H1 (cell line): Measurements from ENCODE around the gene GPR162. TPM values are rescaled to one million over a fixed set of nuclear protein-coding genes. Genes with fewer than 3 reads are reported as not detected.

Experiments
- CTCF ChIA-PET: fragments of 300-600 bp; sonication (Branson Sonifier 250); formaldehyde crosslinking; loops from one replicate; lab custom pipeline; 2021; ENCODE audit not compliant: partially characterized antibody; lab: Charles Lee
- POLR2A ChIA-PET: fragments of 300-600 bp; sonication (Branson Sonifier 250); formaldehyde crosslinking; loops from one replicate; lab custom pipeline; 2021; ENCODE audit warnings: inconsistent platforms; ENCODE audit not compliant: partially characterized antibody; lab: Charles Lee
- DNase-seq, 2 experiments: peaks; one replicate each; pipeline versions ENCODE4 v3.0.0 to v3.0.0-alpha.2; 2010 to 2022; ENCODE audit warnings: low spot score in 2 of 2, low read depth in 1 of 2, mixed read lengths in 1 of 2
- FAIRE-seq: peaks from 2 replicates; lab custom pipeline; 2011; peaks lifted over from hg19 to GRCh38; lab: Jason Lieb, UNC
- H2AFZ ChIP-seq: 2 replicates; pipeline ENCODE4 v1.8.1; 2012; ENCODE audit warnings: low read length, inconsistent platforms
- H2AK5ac ChIP-seq: 2 replicates; pipeline ENCODE4 v1.6.1; 2013; ENCODE audit warnings: low read depth, low read length
- H2BK120ac ChIP-seq: replicated peaks from 2 replicates; pipeline ENCODE3; 2013; ENCODE audit warnings: low read depth, low read length, inconsistent platforms
- H2BK12ac ChIP-seq: 2 replicates; pipeline ENCODE4 v1.6.1; 2013; ENCODE audit warnings: low read depth, low read length
- H2BK15ac ChIP-seq: 2 replicates; pipeline ENCODE4 v1.6.1; 2013; ENCODE audit warnings: low read length
- H2BK20ac ChIP-seq: 2 replicates; pipeline ENCODE4 v1.6.1; 2013; ENCODE audit warnings: low read length
- H2BK5ac ChIP-seq: 2 replicates; pipeline ENCODE4 v1.6.1; 2013; ENCODE audit warnings: low read depth, low read length
- H3K14ac ChIP-seq: 2 replicates; pipeline ENCODE4 v1.6.1; 2013; ENCODE audit warnings: inconsistent platforms; ENCODE audit not compliant: insufficient read length
- H3K18ac ChIP-seq: 2 replicates; pipeline ENCODE4 v1.6.1; 2013; ENCODE audit warnings: low read length; ENCODE audit errors: extremely low read depth
- H3K23ac ChIP-seq: 2 replicates; pipeline ENCODE4 v1.6.1; 2013; ENCODE audit warnings: inconsistent platforms; ENCODE audit not compliant: insufficient read length
- H3K23me2 ChIP-seq: 2 replicates; pipeline ENCODE4 v1.6.1; 2013; ENCODE audit warnings: low read depth, low read length
- H3K27ac ChIP-seq: 2 replicates; pipeline ENCODE4 v1.6.1; 2011; ENCODE audit warnings: low read depth, low read length, inconsistent platforms
- H3K27me3 ChIP-seq, 4 experiments: replicated peaks in 1 of 4; 1 replicate in 1 of 4; 2 replicates in 3 of 4; pipeline versions ENCODE4 v1.6.1 to v1.8.1; 2011 to 2013; ENCODE audit warnings: low read length in 3 of 4, mild to moderate bottlenecking in 3 of 4, inconsistent platforms in 2 of 4, mixed read lengths in 2 of 4, moderate library complexity in 1 of 4; ENCODE audit not compliant: control insufficient read depth in 3 of 4, insufficient read depth in 3 of 4; ENCODE audit errors: extremely low read depth in 1 of 4
- H3K36me3 ChIP-seq, 4 experiments: 2 replicates each; pipeline versions ENCODE4 v1.6.1 to v1.8.1; 2011 to 2013; ENCODE audit warnings: mild to moderate bottlenecking in 4 of 4, low read length in 3 of 4, moderate library complexity in 2 of 4, control low read depth in 1 of 4, inconsistent platforms in 1 of 4; ENCODE audit not compliant: insufficient read depth in 4 of 4, control insufficient read depth in 2 of 4
- H3K4ac ChIP-seq: replicated peaks from 2 replicates; pipeline ENCODE3; 2013; ENCODE audit warnings: low read length, low read depth, mixed read lengths, inconsistent platforms; ENCODE audit not compliant: insufficient read length
- H3K4me1 ChIP-seq, 4 experiments: replicated peaks in 1 of 4; 1 replicate in 1 of 4; 2 replicates in 3 of 4; pipeline versions ENCODE4 v1.6.1 to v1.8.1; 2011 to 2013; ENCODE audit warnings: low read length in 3 of 4, inconsistent platforms in 2 of 4, mixed read lengths in 1 of 4; ENCODE audit not compliant: insufficient read depth in 4 of 4, control insufficient read depth in 3 of 4
- H3K4me2 ChIP-seq, 2 experiments: 2 replicates each; pipeline versions ENCODE4 v1.6.1 to v1.8.1; 2011 to 2013; ENCODE audit warnings: low read depth in 2 of 2, low read length in 2 of 2, control low read depth in 1 of 2, inconsistent platforms in 1 of 2, mild to moderate bottlenecking in 1 of 2; ENCODE audit not compliant: insufficient read depth in 1 of 2
- H3K4me3 ChIP-seq, 4 experiments: fragments of 200-600, 300-600 bp in 1 of 4; sonication (generic), shearing (Covaris generic), sonication (Bioruptor Twin) in 1 of 4; 2 replicates each; pipeline versions ENCODE4 v1.5.1 to v1.8.1; 2011 to 2016; ENCODE audit warnings: low read length in 4 of 4, low read depth in 3 of 4, control low read depth in 2 of 4, inconsistent platforms in 2 of 4, mild to moderate bottlenecking in 2 of 4, mixed read lengths in 1 of 4, moderate library complexity in 1 of 4; ENCODE audit not compliant: insufficient read depth in 2 of 4; ENCODE audit errors: extremely low read depth in 1 of 4
- H3K56ac ChIP-seq: replicated peaks from 2 replicates; pipeline ENCODE3; 2013; ENCODE audit warnings: low read depth, mild to moderate bottlenecking, mixed read lengths, low read length, inconsistent platforms; ENCODE audit not compliant: insufficient read length
- H3K79me1 ChIP-seq: 2 replicates; pipeline ENCODE4 v1.6.1; 2013; ENCODE audit warnings: low read depth, low read length, control low read depth
- H3K79me2 ChIP-seq, 2 experiments: 2 replicates each; pipeline versions ENCODE4 v1.6.1 to v1.8.1; 2012 to 2013; ENCODE audit warnings: low read length in 2 of 2, mild to moderate bottlenecking in 2 of 2, inconsistent platforms in 1 of 2; ENCODE audit not compliant: insufficient read depth in 2 of 2, control insufficient read depth in 1 of 2
- H3K9ac ChIP-seq, 4 experiments: replicated peaks in 1 of 4; 1 replicate in 1 of 4; 2 replicates in 3 of 4; pipeline versions ENCODE4 v1.6.1 to v1.8.1; 2011 to 2013; ENCODE audit warnings: low read depth in 3 of 4, low read length in 3 of 4, control low read depth in 2 of 4, mild to moderate bottlenecking in 2 of 4, moderate library complexity in 2 of 4, inconsistent platforms in 1 of 4; ENCODE audit errors: extremely low read depth in 1 of 4
- H3K9me3 ChIP-seq, 2 experiments: 2 replicates each; pipeline versions ENCODE4 v1.6.1 to v1.8.1; 2012 to 2013; ENCODE audit warnings: mild to moderate bottlenecking in 2 of 2, moderate library complexity in 2 of 2, control low read depth in 1 of 2, inconsistent platforms in 1 of 2, low read depth in 1 of 2, low read length in 1 of 2, mixed read lengths in 1 of 2; ENCODE audit not compliant: insufficient read depth in 2 of 2
- H4K20me1 ChIP-seq, 2 experiments: replicated peaks in 1 of 2; 2 replicates each; pipeline versions ENCODE3 to v1.8.1; 2011 to 2013; ENCODE audit warnings: inconsistent platforms in 2 of 2, low read length in 2 of 2, mild to moderate bottlenecking in 1 of 2; ENCODE audit not compliant: insufficient read depth in 2 of 2, control insufficient read depth in 1 of 2
- H4K5ac ChIP-seq: 2 replicates; pipeline ENCODE4 v1.6.1; 2013; ENCODE audit warnings: low read length, low read depth, mixed read lengths, inconsistent platforms; ENCODE audit not compliant: insufficient read length
- H4K8ac ChIP-seq: 2 replicates; pipeline ENCODE4 v1.8.0; 2013; ENCODE audit warnings: mild to moderate bottlenecking, moderate library complexity, low read length, inconsistent platforms; ENCODE audit not compliant: insufficient read depth; ENCODE audit errors: extremely low read depth
- H4K91ac ChIP-seq: replicated peaks from 2 replicates; pipeline ENCODE3; 2013; ENCODE audit warnings: low read length, mixed read lengths, inconsistent platforms; ENCODE audit not compliant: insufficient read length
- CTBP2 ChIP-seq: IDR thresholded peaks from 2 replicates; pipeline ENCODE4 v1.7.0; 2011; ENCODE audit warnings: borderline replicate concordance, mild to moderate bottlenecking, moderate library complexity, mixed read lengths, low read length; ENCODE audit not compliant: insufficient read depth, insufficient read length
- EP300 ChIP-seq, 2 experiments: IDR thresholded peaks; 1 replicate in 1 of 2; 2 replicates in 1 of 2; pipeline ENCODE4 v1.6.1; 2011 to 2012; ENCODE audit warnings: low read depth in 2 of 2, low read length in 2 of 2, mild to moderate bottlenecking in 2 of 2, borderline replicate concordance in 1 of 2, inconsistent platforms in 1 of 2, moderate library complexity in 1 of 2
- FOSL1 ChIP-seq: IDR thresholded peaks from 2 replicates; pipeline ENCODE4 v1.6.1; 2011; ENCODE audit warnings: mild to moderate bottlenecking, low read depth, low read length, moderate library complexity; ENCODE audit not compliant: insufficient read depth
- HDAC6 ChIP-seq: IDR thresholded peaks from one replicate; pipeline ENCODE4 v1.7.1; 2012; ENCODE audit warnings: low read depth, mild to moderate bottlenecking, inconsistent platforms, low read length, moderate library complexity
- POLR2AphosphoS5 ChIP-seq: IDR thresholded peaks from 2 replicates; pipeline ENCODE4 v1.6.1; 2011; ENCODE audit warnings: low read depth, low read length
- SAP30 ChIP-seq: fragments of 300-600 bp; sonication (generic); IDR thresholded peaks from 2 replicates; pipeline ENCODE4 v1.7.1; 2012; ENCODE audit warnings: low read length, moderate library complexity, mild to moderate bottlenecking, inconsistent platforms; ENCODE audit not compliant: insufficient read depth, insufficient replicate concordance
- WGBS, 2 experiments: shearing (Covaris generic) in 1 of 2; methylation state at CpG; one replicate each; pipeline versions ENCODE4 v1.1.6 to v1.1.7; 2013 to 2015; ENCODE audit warnings: low lambda C conversion rate in 2 of 2, mixed read lengths in 2 of 2, inconsistent platforms in 1 of 2, low coverage in 1 of 2, missing lambda C conversion rate in 1 of 2; ENCODE audit not compliant: insufficient replicate concordance in 2 of 2, insufficient coverage in 1 of 2, insufficient read length in 1 of 2; ENCODE audit errors: extremely low coverage in 1 of 2, missing lambda C conversion rate in 1 of 2; 5-methylcytosine and 5-hydroxymethylcytosine counted together
- polyA plus RNA-seq, 7 experiments: library from polyadenylated mRNA; depleted of rRNA in 3 of 7; stranded (reverse) in 5 of 7; unstranded in 2 of 7; fragments of >200 nt in 5 of 7; fragments of 200-250 nt in 2 of 7; gene quantifications; 1 replicate in 5 of 7; 2 replicates in 1 of 7; 4 replicates in 1 of 7; pipeline versions ENCODE4 v1.2.1 to v1.2.3, GENCODE V29; 2011 to 2013; ENCODE audit warnings: missing spikeins in 2 of 7, mixed read lengths in 2 of 7
- total RNA-seq: library from RNA; stranded (reverse); fragmentation: NEBNext Ultra II Directional; extraction: Animal tissue kit (Norgen Biotek cat#: 25700); gene quantifications from 2 replicates; pipeline ENCODE4 v1.2.1, GENCODE V29; 2021

Gene GPR162
- total and polyA plus RNA-seq, 2 of the 8 experiments (the other 6 are each of a cell fraction or from before 2014, with no cell fraction given) = 7.3 to 8.8 TPM

- Histone ChIP-seq H3K56ac (peak overlapping the region; percentile 22), H3K23me2 (peaks cover 13% of the 10 kb centered on the region), H2AFZ (no peak overlapping the region), H4K5ac (no peak overlapping the region), H3K14ac (peak overlapping the region; percentile 57), H3K4me1 (peaks cover 0 to 14% (median 3%) of the 10 kb centered on the region in 4 experiments; a peak in 5 of 7 replicates), H3K9me3 (no peaks in the 10 kb centered on the region), H2BK5ac (peak overlapping the region; percentile 60), H3K79me2 (peaks cover 0 to 29% of the 10 kb centered on the region in 2 experiments; a peak in 2 of 4 replicates), H3K18ac (no peak overlapping the region), H3K9ac (peak overlapping the region; percentile 22 to 55 (median 47)), H3K27me3 (no peaks in the 10 kb centered on the region), H4K20me1 (peaks cover 0 to 3% of the 10 kb centered on the region in 2 experiments), H2BK120ac (no peak overlapping the region), H3K4ac (peak overlapping the region; percentile 59), H3K36me3 (peaks cover 9 to 33% (median 23%) of the 10 kb centered on the region in 4 experiments; a peak in 7 of 8 replicates), H3K4me2 (peak overlapping the region; percentile 65 to 96), H2AK5ac (no peak overlapping the region), H3K4me3 (peak overlapping the region; percentile 79 to 94 (median 88)), H2BK15ac (0 out of 2 replicates have a peak overlapping the region, but pooled peaks have one; percentile 63), H3K27ac (no peak overlapping the region; the same call in 1 of the 2 replicates), H3K79me1 (peaks cover 2% of the 10 kb centered on the region), H2BK20ac (no peak overlapping the region), H4K8ac (peak overlapping the region; percentile 45), H3K23ac (no peak overlapping the region), H4K91ac (no peak overlapping the region), H2BK12ac (no peak overlapping the region)
- FAIRE-seq (no peak), DNase-seq (no peak)
- ChIA-PET CTCF (interaction anchor here (0.6 to 19.8 kb wide), 7 partner anchors 17 to 238 kb away, joined by 4 to 292 read pairs (median 10); partner anchors contain the start of genes GNB3, MLF2, P3H3 and SPSB2), POLR2A (interaction anchor here (0.6 to 25.7 kb wide), 19 partner anchors 17 to 528 kb away, joined by 3 to 588 read pairs (median 7); partner anchors contain the start of genes C12orf57, GAPDH, GNB3 and GPR162)
- TF ChIP-seq HDAC6 = no peak
- TF ChIP-seq CTBP2 = no peak
- TF ChIP-seq POLR2AphosphoS5 = no peak; the same call in 1 of the 2 replicates
- TF ChIP-seq FOSL1 = no peak
- TF ChIP-seq EP300 (IDR thresholded peaks at IDR 0.05; ENCODE audit: borderline replicate concordance in 1 of 2, low read depth in 2 of 2, low read length in 2 of 2) = no peak
- TF ChIP-seq SAP30 = peak; percentile 7
- WGBS, 2 experiments = 13% methylated on average over 16 of the region's 16 CpGs; no CpG with 5 or more reads in 1 of the 2 experiments
Observed at GRCh38 chr12:6850796-6851152, 29.2 kb downstream of the GPR162 start.
